Stimulated activated CD8-positive, alpha-beta memory T cell treated with anti-CD3 and anti-CD28 coated beads, Interleukin-12 subunit alpha, Interleukin-12 subunit beta, amount 100 ng/mL, for 1 hour (primary cell): ENCODE results near the gene TOM1.

ENCODE experiments used
- DNase-seq: peaks from one replicate; pipeline ENCODE4 v3.0.0-alpha.2; 2020; ENCODE audit warnings: low read depth

Gene TOM1

DNA sequence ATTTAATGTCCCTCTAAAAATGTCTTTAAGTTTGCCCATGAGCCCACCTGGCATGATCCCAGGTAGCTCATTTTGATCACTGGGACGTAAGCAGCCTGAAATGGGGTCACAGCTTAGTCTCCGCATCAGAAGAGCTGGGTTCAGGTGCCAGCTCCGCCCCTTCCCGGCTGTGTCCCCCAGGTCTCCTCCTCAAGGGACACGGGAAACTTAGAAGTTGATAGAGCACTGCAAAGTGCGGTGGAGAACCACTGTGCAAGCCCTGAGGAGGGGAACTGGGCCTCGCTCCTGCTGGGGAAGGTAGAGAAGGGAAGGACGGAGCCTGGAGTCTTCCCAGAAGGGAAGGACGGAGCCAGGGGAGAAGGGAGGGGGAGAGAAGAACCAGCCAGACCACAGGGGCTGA, 7.7 kb downstream of the TOM1 start:
- DNase-seq = no peak

DNA sequence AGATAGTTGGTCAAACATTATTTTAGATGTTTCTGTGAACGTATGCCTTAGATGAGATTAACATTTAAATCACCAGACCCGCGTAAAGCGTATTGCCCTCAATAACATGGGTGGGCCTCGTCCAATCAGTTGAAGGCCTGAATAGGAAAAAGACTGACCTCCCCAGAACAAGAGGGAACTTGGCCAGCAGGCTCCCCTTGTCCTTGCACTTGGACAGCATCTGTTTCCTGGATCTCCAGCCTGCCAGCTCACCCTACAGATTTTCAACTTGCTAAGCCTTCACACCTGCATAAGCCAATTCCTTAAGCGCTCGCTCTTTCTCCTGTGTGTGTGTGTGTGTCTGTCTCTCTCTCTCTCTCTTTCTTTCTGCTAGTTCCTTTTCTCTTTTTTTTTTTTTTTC, 8.2 kb downstream of the TOM1 start:
- no peak for DNase-seq

DNA sequence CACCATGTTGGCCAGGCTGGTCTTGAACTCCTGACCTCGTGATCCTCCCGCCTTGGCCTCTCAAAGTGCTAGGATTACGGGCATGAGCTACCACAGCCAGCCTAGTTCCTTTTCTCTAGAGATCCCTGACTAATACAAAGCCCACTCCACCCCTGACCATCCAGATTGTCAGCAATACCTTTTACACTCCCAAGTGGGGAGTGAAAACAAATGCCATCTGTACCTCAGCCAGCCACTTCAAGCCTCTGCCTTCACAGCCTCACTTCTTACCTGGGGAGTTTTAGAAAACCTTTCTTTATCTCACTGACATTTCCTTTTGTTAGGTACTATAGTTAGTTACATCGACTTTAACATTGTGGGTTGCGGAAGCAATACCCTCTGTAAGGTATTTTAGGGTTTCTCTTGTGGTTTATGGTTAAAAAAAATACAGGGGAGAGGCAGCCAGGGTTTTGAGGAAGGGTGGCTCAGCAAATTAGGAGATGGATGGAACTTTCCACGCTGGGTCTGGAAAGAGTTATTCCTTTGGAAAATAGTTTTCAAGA, 8.9 kb downstream of the TOM1 start:
- no peak for DNase-seq

DNA sequence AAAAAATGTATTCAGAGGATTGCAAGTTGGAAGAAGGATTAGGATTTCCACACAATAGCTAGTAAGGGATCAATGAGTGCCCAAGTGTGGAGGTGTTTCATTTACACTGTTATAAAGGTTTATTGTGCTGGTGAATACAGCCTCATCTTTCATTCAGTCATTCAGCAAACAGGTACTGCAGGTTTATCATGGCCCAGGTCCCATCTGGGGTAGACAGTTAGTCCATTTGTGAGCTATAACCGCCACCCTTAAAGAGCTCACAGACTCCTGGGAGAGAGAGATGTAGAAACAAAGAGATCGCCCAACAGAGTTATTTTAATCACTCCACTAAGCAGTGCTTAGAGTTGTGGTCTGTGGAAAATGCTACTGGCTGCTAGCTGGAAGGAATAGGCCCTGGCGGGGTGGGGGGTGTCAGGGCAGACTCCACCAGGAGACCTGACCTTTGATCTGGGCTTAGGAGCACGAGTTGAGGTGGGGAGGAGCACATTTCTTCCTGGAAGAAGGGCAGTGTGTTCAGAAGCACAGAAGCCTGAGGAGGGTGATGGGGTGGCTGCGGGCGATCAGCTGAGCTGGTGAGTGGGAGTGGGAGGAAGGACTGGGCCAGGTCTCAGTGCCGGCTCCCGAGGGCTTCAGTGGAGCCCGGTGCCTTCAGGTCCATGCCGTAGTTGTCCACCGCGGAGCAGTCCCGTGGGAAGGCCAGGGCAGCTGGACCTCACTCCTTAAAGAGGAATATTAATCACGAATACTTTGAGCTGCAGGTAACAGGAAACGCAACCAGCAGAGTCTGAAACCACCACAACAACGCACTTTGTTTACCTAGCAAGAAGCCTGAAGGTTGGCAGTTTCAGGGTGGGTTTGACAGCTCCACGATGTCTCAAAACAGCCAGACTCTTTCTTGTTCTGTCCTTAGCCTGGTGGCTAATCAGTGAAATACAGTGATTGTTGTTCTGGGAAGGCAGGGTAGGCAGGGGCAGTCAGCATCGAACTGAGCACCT, 11.2 kb downstream of the TOM1 start:
- DNase-seq = no peak

DNA sequence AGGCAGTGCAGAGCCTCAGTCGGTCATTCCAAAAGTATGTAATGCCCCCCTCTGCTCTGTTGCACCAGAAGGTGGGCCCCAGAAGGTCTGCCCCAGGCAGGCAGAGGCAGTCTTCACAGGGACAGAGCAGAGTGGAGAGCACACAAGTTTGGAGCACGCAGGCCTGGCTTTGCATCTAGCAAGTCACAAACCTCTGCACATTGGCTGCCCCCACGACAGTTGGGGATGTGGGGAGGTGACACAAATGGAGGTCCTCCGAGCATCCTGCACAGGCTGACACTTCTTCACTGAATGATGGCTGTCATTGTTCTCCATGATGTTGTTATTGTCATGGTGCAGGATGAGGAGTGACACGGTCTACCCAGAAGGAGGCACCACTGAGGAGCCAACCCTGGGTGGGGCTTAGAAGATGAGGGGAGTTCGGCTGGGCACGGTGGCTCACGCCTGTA, 11.9 kb downstream of the TOM1 start:
- DNase-seq = no peak

DNA sequence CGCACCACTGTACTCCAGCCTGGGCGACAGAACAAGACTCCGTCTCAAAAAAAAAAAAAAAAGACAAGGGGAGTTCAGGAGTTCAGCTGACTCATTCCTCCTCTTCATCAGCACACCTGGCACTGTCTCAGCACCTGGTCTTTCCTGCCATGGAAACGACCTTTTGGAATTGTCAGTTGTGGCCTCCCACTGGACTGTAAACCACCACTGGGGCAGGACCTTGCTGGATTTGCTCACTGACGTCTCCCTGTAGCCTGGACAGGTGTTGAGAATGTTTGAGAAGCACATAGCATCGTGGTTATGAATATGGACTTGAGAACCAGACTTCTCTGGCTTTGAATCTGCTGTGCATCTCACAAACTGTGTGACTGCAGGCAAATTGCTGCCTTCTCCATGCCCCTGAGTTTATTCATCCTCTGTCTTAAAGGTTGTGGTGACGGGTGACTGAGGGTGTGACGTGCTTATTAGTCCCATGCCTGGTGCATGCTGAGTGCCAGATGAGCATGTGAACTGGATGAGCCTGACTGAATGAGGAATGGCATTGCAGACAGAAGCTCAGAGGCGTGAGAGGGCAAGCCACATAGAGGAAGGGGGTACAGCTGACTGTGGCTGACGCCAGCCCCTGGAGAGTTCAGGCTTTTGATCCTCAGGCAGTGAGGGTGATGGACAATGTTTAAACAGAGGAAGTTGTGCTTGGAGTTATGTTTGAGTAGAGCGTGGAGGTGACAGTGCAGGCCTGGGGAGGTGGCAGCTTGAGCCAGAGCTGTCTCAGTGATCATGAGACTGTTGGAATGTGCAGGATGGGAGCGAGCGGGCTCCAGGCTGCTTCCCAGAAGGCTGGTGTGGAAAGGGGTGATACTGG, 12.7 kb downstream of the TOM1 start:
- no peak for DNase-seq

DNA sequence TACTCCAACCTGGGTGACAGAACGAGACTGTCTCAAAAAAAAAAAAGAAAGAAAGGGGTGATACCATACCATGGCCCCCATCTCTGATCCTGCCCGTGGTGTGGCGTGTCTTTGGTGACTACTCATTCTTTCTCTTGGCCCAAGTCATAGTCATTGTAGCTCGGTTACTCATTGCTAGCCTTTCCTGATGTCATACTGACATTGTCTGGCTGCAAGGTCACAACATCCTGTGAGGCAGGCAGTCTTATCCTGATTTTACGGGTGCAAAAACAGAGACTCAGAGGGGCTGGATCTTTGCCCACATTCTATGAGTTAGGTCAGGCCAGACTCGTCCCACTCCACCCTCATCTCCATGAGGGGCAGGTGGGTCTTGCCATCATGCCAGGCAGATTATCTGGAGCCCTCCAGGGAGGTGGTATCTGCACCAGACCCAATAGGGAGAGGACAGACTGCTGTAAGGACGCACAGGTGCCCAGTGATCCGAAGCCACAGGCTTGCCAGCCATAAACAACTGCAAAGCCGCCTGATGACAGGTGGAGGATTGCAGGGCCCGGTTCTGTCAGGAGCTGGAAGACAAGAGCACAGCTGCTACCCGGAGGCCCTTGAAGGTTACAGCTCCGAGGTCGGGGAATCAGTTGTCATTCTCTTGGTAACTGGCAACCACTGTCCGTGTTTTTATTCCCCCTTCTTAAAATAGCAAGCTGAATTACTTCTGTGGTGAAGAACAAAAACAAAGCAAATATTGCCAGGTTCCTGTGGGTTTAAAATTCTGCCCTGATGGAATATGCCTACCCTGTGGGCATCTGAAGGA, 13.8 kb downstream of the TOM1 start:
- DNase-seq = no peak

DNA sequence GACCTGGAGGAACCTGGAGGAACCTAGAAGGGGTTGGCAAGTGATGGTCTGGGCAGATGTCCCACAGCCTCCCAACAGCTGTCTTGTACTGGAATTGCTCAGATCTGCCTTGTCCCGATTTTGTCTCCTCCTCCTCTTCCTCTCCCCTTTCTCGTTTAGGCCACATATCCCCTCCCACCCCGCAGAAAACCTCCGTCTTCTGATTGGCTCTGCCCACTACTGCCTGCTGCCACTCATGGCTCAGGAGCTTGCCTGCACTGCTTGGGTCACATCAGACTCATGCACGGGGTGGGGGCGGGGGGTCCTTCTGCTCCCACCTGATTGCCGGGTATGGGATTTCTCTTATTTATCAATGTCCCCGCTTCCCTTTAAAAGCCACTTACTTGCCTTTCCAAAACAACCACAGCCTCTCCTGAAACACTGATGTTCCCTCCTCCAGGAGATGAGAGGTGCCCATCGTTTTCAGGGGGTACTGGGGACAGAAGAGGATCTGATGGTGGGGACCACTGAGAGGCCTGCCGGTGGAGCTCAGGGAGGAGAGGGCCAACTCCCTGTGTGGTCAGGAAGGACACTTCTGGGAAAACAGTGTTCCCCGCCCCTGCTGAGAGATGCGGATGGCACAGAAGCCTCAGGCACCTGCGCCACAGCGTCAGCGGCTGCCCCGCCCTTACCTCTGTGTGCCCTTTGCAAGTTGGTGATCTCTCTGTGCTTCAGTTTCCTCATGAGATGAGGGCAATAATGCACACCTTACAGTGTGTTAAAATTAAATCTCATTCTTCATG, 14.7 kb downstream of the TOM1 start:
- no peak for DNase-seq

DNA sequence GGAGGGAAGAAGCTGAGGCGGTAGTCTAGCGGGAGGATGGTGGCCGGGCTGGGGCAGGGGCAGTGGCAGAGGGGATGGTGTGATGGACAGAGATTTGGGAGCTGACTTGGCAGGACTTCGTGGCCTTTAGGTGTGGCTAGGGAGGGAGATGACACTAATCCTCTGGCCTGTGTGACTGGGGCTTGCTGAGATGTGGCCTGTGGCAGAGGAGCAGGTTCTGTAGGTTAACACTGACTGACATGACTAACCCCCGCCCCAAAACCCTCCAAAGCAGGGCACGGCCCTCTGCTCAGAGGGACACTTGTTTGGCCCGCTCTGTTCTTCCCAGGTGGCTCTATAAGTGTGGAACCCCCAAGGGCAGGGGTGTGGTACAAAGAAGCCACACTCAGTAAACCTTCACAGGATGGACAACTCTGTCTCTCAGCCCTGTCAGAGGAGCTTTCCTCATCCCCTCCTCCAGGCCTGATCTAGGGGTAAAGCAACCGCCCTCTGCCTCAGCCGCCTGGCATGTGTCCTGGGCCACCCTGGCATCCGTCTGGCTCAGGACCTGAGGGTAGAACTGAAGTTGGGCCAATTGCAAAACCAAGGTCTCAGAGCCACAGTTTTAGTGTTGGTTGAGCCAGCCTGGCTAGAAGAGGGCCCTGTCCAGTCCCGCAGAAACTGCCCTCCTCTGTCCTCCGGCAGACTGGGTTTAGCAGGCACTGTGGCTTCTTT, 15.6 kb downstream of the TOM1 start:
- DNase-seq = no peak

DNA sequence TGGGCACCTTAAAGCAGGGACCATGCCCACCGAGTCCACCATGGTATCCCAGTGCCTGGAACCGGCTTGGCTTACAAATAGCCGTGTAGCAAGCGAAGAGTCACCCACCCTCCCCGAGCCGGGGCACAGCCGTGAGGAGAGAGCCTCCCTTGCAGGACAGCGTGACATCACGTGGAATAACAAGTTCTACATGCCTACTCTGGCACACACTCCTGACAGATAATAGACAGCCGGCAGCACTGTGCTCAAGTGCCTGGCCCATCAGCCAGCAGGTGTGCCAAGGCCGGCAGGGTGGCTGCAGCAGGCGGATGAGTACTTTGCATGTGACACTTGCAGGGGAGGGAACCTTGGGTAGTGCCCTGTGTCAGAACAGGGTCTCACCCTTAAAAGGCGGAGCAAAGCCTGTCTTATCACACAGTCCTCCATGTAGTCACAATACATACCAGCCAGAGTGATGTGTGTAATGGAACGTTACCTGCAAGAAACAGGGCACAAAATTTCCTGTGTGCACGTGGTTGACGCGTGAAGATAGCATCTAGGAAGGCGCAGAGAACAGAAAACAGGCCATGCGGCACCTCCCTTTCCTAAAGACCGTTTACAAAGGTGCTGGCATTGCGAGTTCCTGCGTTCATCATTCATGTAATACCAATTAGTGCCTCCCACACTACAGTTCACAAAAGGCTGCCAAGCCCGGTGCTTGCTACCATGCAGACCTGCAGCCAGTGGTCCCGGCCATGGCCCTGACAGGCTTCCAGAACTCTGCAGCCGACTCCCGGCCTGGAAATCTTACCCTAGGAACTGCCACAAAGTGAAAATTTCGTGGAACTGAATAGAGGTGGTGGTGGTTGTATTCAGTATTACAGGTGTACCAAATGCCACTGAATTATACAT, 16.4 kb downstream of the TOM1 start:
- DNase-seq = no peak

DNA sequence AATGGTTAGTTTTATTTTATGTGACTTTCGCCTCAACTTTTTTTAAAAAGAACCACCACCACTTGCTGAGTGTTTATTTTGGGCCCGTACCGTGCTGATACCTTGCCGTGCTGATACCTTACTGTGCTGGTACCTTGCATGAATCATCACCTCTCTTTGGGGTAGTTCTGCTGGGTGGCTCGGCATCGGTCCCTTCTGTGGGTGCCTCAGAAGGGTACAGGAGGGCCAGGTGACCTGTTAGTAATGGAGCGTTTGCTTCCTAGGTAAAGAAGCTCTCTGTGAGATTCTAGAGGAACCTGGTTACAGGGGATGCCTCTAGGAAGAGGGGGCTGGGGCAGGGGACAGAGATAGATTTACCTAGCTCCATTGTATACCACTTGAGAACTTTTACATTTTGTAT, 17.1 kb downstream of the TOM1 start:
- no peak for DNase-seq

DNA sequence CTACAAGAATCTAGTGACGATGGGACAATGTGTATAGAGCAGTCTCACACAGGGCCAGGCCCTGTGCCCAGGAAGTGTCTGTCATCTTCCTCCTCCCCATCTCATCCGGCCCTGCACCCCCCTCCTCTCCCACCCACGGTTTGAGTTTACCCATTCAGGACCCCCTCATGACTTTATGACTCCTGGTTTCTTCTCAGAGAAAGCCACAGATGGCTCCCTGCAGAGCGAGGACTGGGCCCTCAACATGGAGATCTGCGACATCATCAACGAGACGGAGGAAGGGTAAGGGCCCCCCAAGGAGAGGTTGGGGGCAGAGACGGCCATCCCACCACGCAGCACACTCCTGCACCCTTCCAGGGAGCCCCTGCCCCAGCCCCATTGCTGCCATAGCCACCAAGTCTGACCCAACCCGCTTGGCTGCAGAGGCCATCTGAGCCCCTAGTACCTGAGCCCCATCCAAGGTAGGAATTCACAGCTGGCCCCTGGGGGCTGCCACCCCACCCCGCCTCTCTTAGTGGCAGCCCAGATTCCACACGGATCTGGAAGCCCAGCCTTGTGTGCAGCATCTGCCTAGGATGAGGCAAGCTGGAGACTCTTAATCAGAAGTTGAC, 18.1 kb downstream of the TOM1 start:
- DNase-seq = no peak

DNA sequence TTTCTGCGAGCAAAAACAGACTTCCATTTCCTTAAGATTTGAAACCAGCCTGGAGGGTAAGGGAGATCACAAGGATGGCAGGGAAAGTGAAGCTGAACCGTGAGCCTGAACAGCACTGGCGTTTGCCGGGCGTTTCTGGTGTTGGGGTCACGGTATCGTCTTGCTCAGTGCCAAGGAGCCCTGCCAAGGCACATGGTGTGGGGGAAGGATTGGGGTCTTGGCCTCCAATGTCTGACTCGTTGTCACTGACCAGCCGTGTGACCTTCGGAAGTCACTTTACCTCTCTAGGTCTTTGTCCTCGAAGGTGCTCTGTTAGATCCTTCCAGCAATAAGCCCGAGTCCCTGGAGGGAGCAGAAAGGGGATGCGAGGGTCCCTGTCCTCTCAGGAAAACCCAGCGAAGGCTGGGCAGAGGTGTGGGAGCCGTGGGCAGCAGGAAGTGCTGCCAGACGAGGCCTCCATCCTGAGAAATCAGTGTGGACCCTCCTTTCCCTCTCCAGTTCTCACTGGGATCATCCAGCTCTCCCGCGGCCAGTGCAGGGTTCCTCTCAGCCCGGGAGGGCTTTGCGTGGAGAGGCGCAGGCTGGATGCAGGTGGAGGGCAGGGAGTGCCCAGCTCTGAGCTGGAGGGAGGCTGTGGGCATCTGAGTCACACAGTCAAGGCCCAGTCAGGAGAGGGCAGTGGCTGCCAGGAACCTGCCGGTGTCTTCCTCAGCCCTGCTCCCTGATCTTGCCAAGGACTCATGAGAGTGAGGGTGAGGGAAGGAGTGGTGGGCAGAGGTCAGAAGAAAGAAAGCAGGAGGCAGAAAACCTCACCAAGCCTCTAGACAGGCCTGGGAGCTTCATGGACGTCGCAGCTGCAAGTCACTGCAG, 18.9 kb downstream of the TOM1 start:
- DNase-seq = no peak

DNA sequence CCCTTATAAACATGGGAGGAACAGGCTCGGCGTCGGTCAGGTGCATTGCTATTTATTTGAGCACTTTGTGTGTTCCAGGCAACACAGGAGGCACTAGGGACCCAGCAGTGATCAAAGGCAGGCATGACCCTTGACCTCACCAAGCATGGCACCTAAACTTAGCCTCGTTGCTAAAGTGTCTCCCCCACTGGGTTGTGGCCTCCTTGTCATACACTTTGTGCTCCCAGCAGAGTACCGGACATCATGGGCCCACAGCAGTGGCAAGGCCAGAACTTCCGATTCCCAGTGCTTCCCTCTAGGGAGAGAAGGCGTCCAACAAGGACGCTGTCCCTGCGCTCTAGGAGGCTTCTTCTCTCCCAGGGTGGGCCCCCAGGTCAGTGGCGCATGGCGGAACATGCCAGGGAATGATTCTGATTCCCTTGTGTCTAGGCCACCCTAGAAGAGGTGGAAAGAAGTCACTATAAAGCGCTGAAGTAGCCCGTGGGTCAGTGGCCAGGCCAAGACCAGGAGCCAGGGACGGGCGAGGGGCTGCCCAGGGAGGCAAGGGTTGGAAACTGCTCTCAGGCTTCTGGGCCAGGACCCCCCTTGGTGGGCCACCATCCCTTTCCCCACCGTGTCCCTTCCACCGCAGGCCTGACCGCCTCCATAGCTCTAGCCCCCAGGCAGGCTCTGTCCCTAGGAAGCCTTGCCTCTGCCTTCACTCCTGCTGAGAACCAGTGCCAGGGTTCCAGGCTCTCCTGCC, 19.7 kb downstream of the TOM1 start:
- DNase-seq = no peak

DNA sequence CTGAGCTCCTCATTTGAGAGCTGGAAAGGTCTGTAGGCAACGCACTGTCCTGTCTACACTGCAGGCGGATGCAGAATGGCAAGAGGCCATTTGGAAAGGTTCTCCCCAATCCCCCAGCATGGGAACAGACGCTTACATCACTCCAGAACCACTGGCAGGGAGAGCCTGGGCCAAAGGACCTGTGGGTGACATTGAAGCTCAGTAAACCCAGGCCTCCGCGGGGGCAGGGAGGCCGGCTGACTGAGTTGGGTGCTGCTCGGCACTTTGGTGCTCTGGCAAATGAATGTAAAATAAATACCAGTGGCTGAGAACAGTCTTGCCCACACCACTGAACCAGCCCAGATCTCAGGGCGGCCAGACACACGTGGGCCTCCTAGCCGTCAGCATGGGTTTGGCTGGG, 22.4 kb downstream of the TOM1 start:
- DNase-seq = no peak

DNA sequence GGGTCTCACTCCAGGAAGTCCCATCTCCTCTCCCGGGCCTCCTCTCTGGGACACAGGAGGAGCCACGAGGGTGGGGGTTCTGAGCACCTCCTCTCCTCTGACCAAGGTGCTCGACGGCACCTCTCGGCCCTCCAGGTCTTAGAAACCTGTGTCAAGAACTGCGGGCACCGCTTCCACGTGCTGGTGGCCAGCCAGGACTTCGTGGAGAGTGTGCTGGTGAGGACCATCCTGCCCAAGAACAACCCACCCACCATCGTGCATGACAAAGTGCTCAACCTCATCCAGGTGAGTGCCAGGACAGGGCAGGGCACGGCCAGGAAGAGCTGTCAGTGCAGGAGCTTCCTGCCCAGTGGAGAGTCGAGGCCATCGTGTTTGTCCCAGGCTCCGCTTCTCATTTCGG, 23.2 kb downstream of the TOM1 start:
- DNase-seq = no peak

DNA sequence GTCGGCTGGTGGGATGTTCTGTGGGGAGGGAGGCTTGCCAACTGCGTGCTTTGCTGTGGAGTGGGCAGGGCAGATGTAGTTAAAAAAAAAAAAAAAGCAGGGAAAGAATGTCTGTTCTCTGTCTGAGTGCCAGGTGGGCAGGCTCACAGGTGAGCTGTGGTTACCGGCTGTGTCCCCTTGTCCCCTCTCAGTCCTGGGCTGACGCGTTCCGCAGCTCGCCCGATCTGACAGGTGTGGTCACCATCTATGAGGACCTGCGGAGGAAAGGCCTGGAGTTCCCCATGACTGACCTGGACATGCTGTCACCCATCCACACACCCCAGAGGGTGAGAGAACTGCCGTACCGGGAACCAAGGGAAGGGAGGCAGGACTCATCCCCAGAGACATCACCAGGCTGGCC, 23.6 kb downstream of the TOM1 start:
- DNase-seq = no peak
